GM21723 (cell line): Measurements from ENCODE around the gene IQSEC3.

Source experiments
- ATAC-seq: cut with Tn5 transposase; IDR thresholded peaks from one replicate; pipeline ENCODE4 v1.9.1; 2021; ENCODE audit warnings: mild to moderate bottlenecking, moderate library complexity; ENCODE audit not compliant: unreplicated experiment

The IQSEC3 gene

GRCh38 chr12:138171-138897 lies 71.8 kb downstream of the IQSEC3 start:
- ATAC-seq = no peak

- no peak for ATAC-seq
Measured at GRCh38 chr12:138898-139534, 72.4 kb downstream of the IQSEC3 start.

- no peak for ATAC-seq
Measured at GRCh38 chr12:139585-139984, 73.0 kb downstream of the IQSEC3 start.

GRCh38 chr12:140162-140561 lies 73.6 kb downstream of the IQSEC3 start:
- no peak for ATAC-seq

GRCh38 chr12:143964-144649 lies 77.5 kb downstream of the IQSEC3 start:
- ATAC-seq = no peak

- no peak for ATAC-seq
Measured at GRCh38 chr12:144650-145284, 78.2 kb downstream of the IQSEC3 start.

GRCh38 chr12:145369-145960 lies 78.9 kb downstream of the IQSEC3 start:
- ATAC-seq = no peak

GRCh38 chr12:147242-147641 lies 80.7 kb downstream of the IQSEC3 start:
- ATAC-seq = no peak

- ATAC-seq = no peak
Measured at GRCh38 chr12:148676-149416, 82.3 kb downstream of the IQSEC3 start.

GRCh38 chr12:151579-151978 lies 85.0 kb downstream of the IQSEC3 start:
- ATAC-seq = no peak

- no peak for ATAC-seq
Measured at GRCh38 chr12:152440-152839, 85.9 kb downstream of the IQSEC3 start.

GRCh38 chr12:153080-153746 lies 86.6 kb downstream of the IQSEC3 start:
- peak; percentile 62 for ATAC-seq

GRCh38 chr12:154058-154457 lies 87.5 kb downstream of the IQSEC3 start:
- no peak for ATAC-seq

GRCh38 chr12:155006-155405 lies 88.4 kb downstream of the IQSEC3 start:
- no peak for ATAC-seq

- ATAC-seq = no peak
Measured at GRCh38 chr12:155646-156045, 89.1 kb downstream of the IQSEC3 start.

GRCh38 chr12:156945-157344 lies 90.4 kb downstream of the IQSEC3 start:
- ATAC-seq = no peak

- no peak for ATAC-seq
Measured at GRCh38 chr12:157644-158043, 91.1 kb downstream of the IQSEC3 start.

GRCh38 chr12:159156-159782 lies 92.7 kb downstream of the IQSEC3 start:
- ATAC-seq = no peak

GRCh38 chr12:160858-161257 lies 94.3 kb downstream of the IQSEC3 start:
- no peak for ATAC-seq

- no peak for ATAC-seq
Measured at GRCh38 chr12:161823-162222, 95.3 kb downstream of the IQSEC3 start.
